Middle frontal gyrus (tissue), 1 donor: ENCODE data around the gene ENKD1.
"Not testable (repeated sequence)": the region's sequence is repeated elsewhere in the genome, so short reads cannot be mapped to it uniquely, and the experiment has no call there.

Source experiments
- DNase-seq: peaks from one replicate; pipeline ENCODE4 v3.0.0-alpha.2; 2015; ENCODE audit warnings: low spot score; ENCODE audit errors: extremely low spot score

ENKD1 gene

GRCh38 chr16:67666559-67667452, at the start of gene ENKD1, which contains the start of gene C16orf86:
TSS of gene ENKD1 (minus strand) at chr16:67666750. CDS start at chr16:67666442, 308 bp downstream.
TSS of gene C16orf86 (plus strand) at chr16:67666814. CDS start at chr16:67666971, 157 bp downstream.
- DNase-seq: peak; percentile 52

GRCh38 chr16:67716097-67716496, 49.5 kb upstream of the ENKD1 start:
- DNase-seq: no peak

- DNase-seq: no peak
Measured at GRCh38 chr16:67714522-67714921, 48.0 kb upstream of the ENKD1 start.

GRCh38 chr16:67713647-67714273, 47.2 kb upstream of the ENKD1 start:
- DNase-seq: no peak

- DNase-seq: no peak
Measured at GRCh38 chr16:67710607-67711006, 44.1 kb upstream of the ENKD1 start.

GRCh38 chr16:67709050-67709449, 42.5 kb upstream of the ENKD1 start:
- no peak for DNase-seq

GRCh38 chr16:67708368-67708771, 41.8 kb upstream of the ENKD1 start:
- no peak for DNase-seq

GRCh38 chr16:67707790-67708189, 41.2 kb upstream of the ENKD1 start:
- DNase-seq: no peak

- no peak for DNase-seq
Measured at GRCh38 chr16:67707210-67707609, 40.7 kb upstream of the ENKD1 start.

- DNase-seq: no peak
Measured at GRCh38 chr16:67704110-67704509, 37.6 kb upstream of the ENKD1 start.

- no peak for DNase-seq
Measured at GRCh38 chr16:67703626-67704025, 37.1 kb upstream of the ENKD1 start.

- DNase-seq: no peak
Measured at GRCh38 chr16:67702130-67702529, 35.6 kb upstream of the ENKD1 start.

- DNase-seq: no peak
Measured at GRCh38 chr16:67701420-67701819, 34.9 kb upstream of the ENKD1 start.

- no peak for DNase-seq
Measured at GRCh38 chr16:67699265-67699664, 32.7 kb upstream of the ENKD1 start.

- no peak for DNase-seq
Measured at GRCh38 chr16:67697422-67698185, 31.1 kb upstream of the ENKD1 start.

GRCh38 chr16:67694611-67695010, 28.1 kb upstream of the ENKD1 start:
- DNase-seq: no peak

GRCh38 chr16:67693517-67694285, 27.2 kb upstream of the ENKD1 start:
- not testable (repeated sequence) for DNase-seq

GRCh38 chr16:67685388-67686112, 19.0 kb upstream of the ENKD1 start:
- no peak for DNase-seq

GRCh38 chr16:67683767-67684166, 17.2 kb upstream of the ENKD1 start:
- no peak for DNase-seq
